OCI-LY1 (cell line): ENCODE measurements around the gene PCDH10.

Experiments used
- H2AFZ ChIP-seq: fragments of 200-600 bp; sonication (generic), shearing (Covaris generic); 2 replicates; pipeline ENCODE4 v1.6.0; 2014; ENCODE audit warnings: antibody characterized with exemption, mild to moderate bottlenecking, low read length
- H3F3A ChIP-seq: fragments of 200-600 bp; sonication (generic), shearing (Covaris generic); 2 replicates; pipeline ENCODE4 v1.6.0; 2014; ENCODE audit warnings: mild to moderate bottlenecking, antibody characterized with exemption, low read length, moderate library complexity; ENCODE audit not compliant: insufficient read depth
- H3K27ac ChIP-seq: fragments of 200-600 bp; sonication (generic); 2 replicates; pipeline ENCODE4 v1.5.1; 2014; ENCODE audit warnings: low read length, mixed run types, mild to moderate bottlenecking, low read depth; ENCODE audit not compliant: poor library complexity, severe bottlenecking
- H3K27me3 ChIP-seq: fragments of 200-600 bp; sonication (generic); 2 replicates; pipeline ENCODE4 v1.6.0; 2014; ENCODE audit warnings: antibody characterized with exemption, mild to moderate bottlenecking, low read length, moderate library complexity; ENCODE audit not compliant: insufficient read depth
- H3K36me3 ChIP-seq: fragments of 200-600 bp; sonication (generic); 2 replicates; pipeline ENCODE4 v1.6.1; 2014; ENCODE audit warnings: mild to moderate bottlenecking, antibody characterized with exemption, low read length, moderate library complexity, mixed read lengths; ENCODE audit not compliant: insufficient read depth
- H3K4me1 ChIP-seq: fragments of 200-600 bp; sonication (generic); 2 replicates; pipeline ENCODE4 v1.5.1; 2014; ENCODE audit warnings: mild to moderate bottlenecking, low read length, moderate library complexity; ENCODE audit not compliant: insufficient read depth, severe bottlenecking
- H3K4me2 ChIP-seq: fragments of 200-600 bp; sonication (generic), shearing (Covaris generic); 2 replicates; pipeline ENCODE4 v1.6.1; 2014; ENCODE audit warnings: low read length
- H3K4me3 ChIP-seq: fragments of 200-600 bp; sonication (generic); 2 replicates; pipeline ENCODE4 v1.5.1; 2014; ENCODE audit warnings: low read length, low read depth, mild to moderate bottlenecking, mixed read lengths; ENCODE audit not compliant: poor library complexity, severe bottlenecking
- H3K79me2 ChIP-seq: fragments of 200-600 bp; shearing (Covaris generic); 2 replicates; pipeline ENCODE4 v1.6.1; 2016; ENCODE audit warnings: mixed run types, low read length, mixed read lengths; ENCODE audit not compliant: insufficient read depth
- H3K9ac ChIP-seq: fragments of 200-600 bp; sonication (generic), shearing (Covaris generic); 2 replicates; pipeline ENCODE4 v1.6.1; 2014; ENCODE audit warnings: mild to moderate bottlenecking, low read length, mixed read lengths
- H3K9me2 ChIP-seq: fragments of 200-600 bp; sonication (generic), shearing (Covaris generic); 2 replicates; pipeline ENCODE4 v1.6.1; 2014; ENCODE audit warnings: low read depth, mild to moderate bottlenecking, low read length, mixed read lengths
- H3K9me3 ChIP-seq: fragments of 200-600 bp; shearing (Covaris generic); 2 replicates; pipeline ENCODE4 v1.6.1; 2014; ENCODE audit warnings: low read length, mixed read lengths
- H4K20me1 ChIP-seq: fragments of 200-600 bp; sonication (generic), shearing (Covaris generic); 2 replicates; pipeline ENCODE4 v1.6.0; 2016; ENCODE audit warnings: mild to moderate bottlenecking, low read length; ENCODE audit not compliant: insufficient read depth
- CTCF ChIP-seq: fragments of 200-600 bp; sonication (generic), shearing (Covaris generic); IDR thresholded peaks from 2 replicates; pipeline ENCODE4 v1.5.1; 2017; ENCODE audit warnings: mild to moderate bottlenecking, antibody characterized with exemption, low read length, moderate library complexity, mixed read lengths
- EZH2 ChIP-seq: fragments of 200-600 bp; sonication (generic), shearing (Covaris generic); IDR thresholded peaks from 2 replicates; pipeline ENCODE4 v1.8.0; 2017; ENCODE audit warnings: borderline replicate concordance, mixed run types, mild to moderate bottlenecking, antibody characterized with exemption, low read length, moderate library complexity, mixed read lengths

Gene PCDH10

DNA sequence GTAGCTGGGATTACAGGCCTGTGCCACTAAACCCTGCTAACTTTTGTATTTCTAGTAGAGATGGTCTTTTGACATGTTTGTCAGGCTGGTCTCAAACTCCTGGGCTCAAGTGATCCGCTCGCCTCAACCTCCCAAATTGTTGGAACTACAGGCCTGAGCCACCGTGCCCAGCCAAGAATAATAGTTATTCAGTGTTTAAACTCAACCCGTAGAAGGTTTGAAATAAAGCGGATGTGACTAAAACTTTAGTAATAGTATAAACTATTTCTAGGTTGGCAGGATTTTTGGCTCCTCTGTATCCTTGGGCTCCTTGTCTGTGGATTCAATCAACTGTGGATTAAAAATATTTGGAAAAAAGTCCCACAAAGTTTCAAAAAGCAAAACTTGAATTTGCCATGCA lies 37.8 kb downstream of the PCDH10 start:
- Histone ChIP-seq H3K9me2 (no peaks in the 10 kb centered on the region), H3K9ac (no peak overlapping the region), H3K9me3 (no peaks in the 10 kb centered on the region), H3K36me3 (no peaks in the 10 kb centered on the region), H3K4me3 (no peak overlapping the region), H2AFZ (peak overlapping the region; percentile 98), H3K4me1 (peaks cover 29% of the 10 kb centered on the region), H3K79me2 (no peaks in the 10 kb centered on the region), H3F3A (no peaks in the 10 kb centered on the region), H4K20me1 (no peaks in the 10 kb centered on the region), H3K4me2 (no peak overlapping the region), H3K27me3 (no peaks in the 10 kb centered on the region), H3K27ac (no peak overlapping the region)
- no peak for TF ChIP-seq EZH2
- no peak for TF ChIP-seq CTCF

DNA sequence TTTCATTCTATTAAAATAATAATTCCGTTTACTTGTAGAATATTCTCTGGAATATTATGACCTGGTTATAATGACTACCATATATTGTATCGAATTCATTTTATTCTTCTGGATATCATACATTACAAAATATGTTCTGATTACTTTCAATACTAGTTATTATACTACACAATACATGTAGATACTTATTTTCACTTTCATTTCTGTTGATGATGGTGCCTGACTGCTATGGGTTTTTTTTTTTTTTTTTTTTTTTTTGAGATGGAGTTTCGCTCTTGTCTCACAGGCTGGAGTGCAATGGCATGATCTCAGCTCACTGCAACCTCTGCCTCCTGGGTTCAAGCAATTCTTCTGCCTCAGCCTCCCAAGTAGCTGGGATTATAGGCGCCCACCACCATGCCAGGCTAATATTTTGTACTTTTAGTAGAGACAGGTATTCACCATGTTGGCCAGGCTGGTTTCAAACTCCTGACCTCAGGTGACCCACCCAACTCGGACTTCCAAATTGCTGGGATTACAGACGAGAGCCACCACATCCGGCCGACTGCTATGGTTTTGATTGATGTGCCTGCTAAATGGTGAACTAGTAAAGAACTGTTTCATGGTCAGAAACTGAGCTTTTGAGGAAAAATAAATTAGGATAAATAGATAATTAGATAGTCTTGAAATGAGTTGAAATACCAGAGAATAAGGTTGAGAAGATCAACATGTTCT lies 39.5 kb downstream of the PCDH10 start:
- no peaks in the 10 kb centered on the region for H3K9me3 ChIP-seq
- no peaks in the 10 kb centered on the region for H3K27me3 ChIP-seq
- no peaks in the 10 kb centered on the region for H3K79me2 ChIP-seq
- H3K4me3 ChIP-seq, result peak overlapping the region; percentile 23
- H3K27ac ChIP-seq, result no peak overlapping the region
- H3K9me2 ChIP-seq, result no peaks in the 10 kb centered on the region
- H3K4me1 ChIP-seq, result peaks cover 29% of the 10 kb centered on the region
- H2AFZ ChIP-seq, result peak overlapping the region; percentile 98
- no peak overlapping the region for H3K9ac ChIP-seq
- TF ChIP-seq EZH2, result no peak
- no peak for TF ChIP-seq CTCF
- no peaks in the 10 kb centered on the region for H3K36me3 ChIP-seq
- peak overlapping the region; percentile 59 for H3K4me2 ChIP-seq
- no peaks in the 10 kb centered on the region for H4K20me1 ChIP-seq
- no peaks in the 10 kb centered on the region for H3F3A ChIP-seq

- no peak for TF ChIP-seq EZH2
- no peak for TF ChIP-seq CTCF
- H3K4me3 ChIP-seq, result no peak overlapping the region
- H3K27me3 ChIP-seq, result no peaks in the 10 kb centered on the region
- no peaks in the 10 kb centered on the region for H3F3A ChIP-seq
- no peaks in the 10 kb centered on the region for H3K9me3 ChIP-seq
- H3K4me2 ChIP-seq, result no peak overlapping the region
- H3K79me2 ChIP-seq, result no peaks in the 10 kb centered on the region
- no peak overlapping the region for H3K27ac ChIP-seq
- no peaks in the 10 kb centered on the region for H3K9me2 ChIP-seq
- no peaks in the 10 kb centered on the region for H4K20me1 ChIP-seq
- peaks cover 29% of the 10 kb centered on the region for H3K4me1 ChIP-seq
- peak overlapping the region; percentile 98 for H2AFZ ChIP-seq
- H3K9ac ChIP-seq, result no peak overlapping the region
- no peaks in the 10 kb centered on the region for H3K36me3 ChIP-seq
These were observed 40.0 kb downstream of the PCDH10 start for GRCh38 chr4:133189147-133189517.
